GM12878 (cell line): Measurements from ENCODE around the gene ATAD3A. TPM values are rescaled to one million over a fixed set of nuclear protein-coding genes. Genes with fewer than 3 reads are reported as not detected.
"Not testable (repeated sequence)": the region's sequence is repeated elsewhere in the genome, so short reads cannot be mapped to it uniquely, and the experiment has no call there.

ENCODE experiments used
- ATAC-seq: fragments of 200-7000 bp; cut with Tn5 transposase; 3 replicates; pipeline ENCODE4 v1.9.1; 2020; ENCODE audit warnings: mild to moderate bottlenecking, moderate library complexity
- BruUV-seq: library from RNA; stranded (reverse); fragments of 400-500 nt; replicated peaks from 2 replicates; lab custom pipeline; 2021; lab: Mats Ljungman, UMichigan
- CTCF ChIA-PET: fragments of 300-600 bp; sonication (Branson Sonifier 250); formaldehyde crosslinking; extraction: SDS; loops from one replicate; lab custom pipeline; 2021; ENCODE audit warnings: inconsistent platforms; lab: Yijun Ruan, JAX
- POLR2A ChIA-PET: fragments of 350-600 bp; formaldehyde crosslinking; extraction: SDS; loops from one replicate; lab custom pipeline; 2021; ENCODE audit warnings: inconsistent platforms; lab: Charles Lee
- RAD21 ChIA-PET: fragments of 300-600 bp; sonication (Branson Sonifier 250); formaldehyde crosslinking; loops from one replicate; lab custom pipeline; 2023; ENCODE audit warnings: antibody characterized with exemption; ENCODE audit not compliant: unreplicated experiment; lab: Charles Lee
- SMC1A ChIA-PET: fragments of 300-600 bp; sonication (Branson Sonifier 250); formaldehyde crosslinking; loops from one replicate; lab custom pipeline; 2023; ENCODE audit not compliant: unreplicated experiment, uncharacterized antibody; lab: Charles Lee
- DNase-seq: peaks from one replicate; pipeline ENCODE4 v3.0.0-alpha.2; 2011; ENCODE audit warnings: low read depth, low spot score
- FAIRE-seq: peaks from 3 replicates; lab custom pipeline; 2011; peaks lifted over from hg19 to GRCh38; lab: Jason Lieb, UNC
- H2AFZ ChIP-seq: 2 replicates; pipeline ENCODE4 v1.6.0; 2011; ENCODE audit warnings: low read depth, low read length, control low read depth; ENCODE audit not compliant: control insufficient read depth
- H3K27ac ChIP-seq: 2 replicates; pipeline ENCODE4 v1.5.1; 2011; ENCODE audit warnings: control low read depth; ENCODE audit not compliant: control insufficient read depth, insufficient read depth
- H3K27me3 ChIP-seq, 2 experiments: replicated peaks in 1 of 2; 2 replicates each; pipeline versions ENCODE4 v1.6.0 to v1.6.1; 2011; ENCODE audit warnings: low read length in 1 of 2; ENCODE audit not compliant: control insufficient read depth in 2 of 2, insufficient read depth in 2 of 2
- H3K36me3 ChIP-seq, 2 experiments: 2 replicates each; pipeline ENCODE4 v1.5.1; 2011; ENCODE audit warnings: low read length in 1 of 2; ENCODE audit not compliant: control insufficient read depth in 2 of 2, insufficient read depth in 2 of 2
- H3K4me1 ChIP-seq: 2 replicates; pipeline ENCODE4 v1.6.1; 2011; ENCODE audit warnings: mild to moderate bottlenecking, low read length, moderate library complexity, mixed read lengths; ENCODE audit not compliant: control insufficient read depth, insufficient read depth
- H3K4me2 ChIP-seq: 2 replicates; pipeline ENCODE4 v1.6.0; 2011; ENCODE audit warnings: control low read depth; ENCODE audit not compliant: control insufficient read depth, insufficient read depth
- H3K4me3 ChIP-seq: fragments of 200-600 bp; sonication (generic); 2 replicates; pipeline ENCODE4 v1.5.1; 2016
- H3K79me2 ChIP-seq: 2 replicates; pipeline ENCODE4 v1.6.0; 2011; ENCODE audit warnings: low read length; ENCODE audit not compliant: control insufficient read depth, insufficient read depth
- H3K9ac ChIP-seq: 2 replicates; pipeline ENCODE4 v1.8.0; 2011; ENCODE audit warnings: low read length, control low read depth, mixed read lengths; ENCODE audit not compliant: control insufficient read depth, insufficient read depth
- H3K9me3 ChIP-seq: replicated peaks from 3 replicates; pipeline ENCODE4 v1.5.1; 2011; ENCODE audit warnings: mild to moderate bottlenecking, low read length; ENCODE audit not compliant: control insufficient read depth, insufficient read depth
- H4K20me1 ChIP-seq: 2 replicates; pipeline ENCODE4 v1.6.0; 2011; ENCODE audit not compliant: control insufficient read depth, insufficient read depth
- WGBS: methylation state at CpG from one replicate; pipeline ENCODE4 v1.1.6; 2016; ENCODE audit warnings: low lambda C conversion rate; ENCODE audit not compliant: insufficient replicate concordance, insufficient coverage; ENCODE audit errors: missing lambda C conversion rate; 5-methylcytosine and 5-hydroxymethylcytosine counted together
- in situ Hi-C: fragments of 300-500 bp; cut with MboI; formaldehyde crosslinking; loops from 9 replicates; pipeline ENCODE4 v1.14.3; 2018; ENCODE audit warnings: mixed read lengths
- intact Hi-C: fragments of 100-400 bp; cut with micrococcal nuclease; formaldehyde crosslinking; loops from one replicate; pipeline ENCODE4 v1.14.2; 2022; ENCODE audit not compliant: unreplicated experiment
- polyA plus RNA-seq, 11 experiments: library from polyadenylated mRNA; depleted of rRNA in 4 of 11; unstranded in 6 of 11; stranded (reverse) in 5 of 11; fragments of >200 nt; fragmentation: Nextera tagmentation in 4 of 11; fragmentation: Illumina TruSeq in 1 of 11; extraction: Ambion mirVana in 4 of 11; extraction: Trizol in 1 of 11; gene quantifications; 1 replicate in 1 of 11; 2 replicates in 10 of 11; pipeline versions ENCODE4 v1.2.1 to v1.2.3, GENCODE V29; 2011 to 2016; ENCODE audit warnings: inconsistent platforms in 2 of 11, missing spikeins in 2 of 11, low read depth in 1 of 11
- total RNA-seq, 4 experiments: library from RNA; depleted of rRNA in 3 of 4; stranded (reverse); fragments of >200 nt in 3 of 4; fragmentation: Illumina TruSeq in 1 of 4; extraction: Trizol in 1 of 4; gene quantifications; 2 replicates each; pipeline versions ENCODE4 v1.2.1 to v1.2.3, GENCODE V29; 2013 to 2021

The ATAD3A gene
- total and polyA plus RNA-seq, 10 of the 15 experiments (the other 5 are each of a cell fraction or from before 2014, with no cell fraction given), result 0.05 to 93.5 (median 38.9) TPM

DNA sequence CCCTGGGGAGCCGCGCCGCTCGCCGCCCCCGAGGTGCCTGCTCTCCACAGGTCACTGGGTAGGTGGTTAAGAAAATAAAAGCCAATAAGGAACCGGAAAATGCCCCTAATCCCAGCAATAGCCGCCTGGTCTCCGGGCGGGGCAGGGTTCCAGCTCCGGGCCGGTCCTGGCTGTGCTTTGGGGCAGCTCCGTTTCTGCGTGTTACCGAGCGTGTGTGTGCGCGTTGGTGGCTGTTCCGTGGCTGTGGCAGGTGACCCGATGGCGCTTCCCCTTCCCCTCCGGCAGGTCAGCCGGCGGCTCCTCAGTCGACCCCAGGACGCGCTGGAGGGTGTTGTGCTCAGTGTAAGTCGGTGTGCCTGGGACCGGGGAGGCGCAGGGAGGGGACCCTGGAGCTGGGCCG lies 11.3 kb downstream of the ATAD3A start:
- H3K9me3 ChIP-seq, H2AFZ ChIP-seq, DNase-seq, H3K4me3 ChIP-seq, H3K27me3 ChIP-seq, H3K27ac ChIP-seq, POLR2A ChIA-PET, FAIRE-seq, H3K4me1 ChIP-seq, H3K4me2 ChIP-seq, H4K20me1 ChIP-seq, H3K79me2 ChIP-seq, RAD21 ChIA-PET, intact Hi-C loops, SMC1A ChIA-PET, H3K9ac ChIP-seq, BruUV-seq, in situ Hi-C loops, CTCF ChIA-PET, ATAC-seq: not testable (repeated sequence)
- peaks cover 3 to 13% of the 10 kb centered on the region in 2 experiments; a peak in 3 of 4 replicates for H3K36me3 ChIP-seq
- 96% methylated on average over 29 of the region's 31 CpGs for WGBS

GRCh38 chr1:1523651-1524050 lies 11.7 kb downstream of the ATAD3A start:
- FAIRE-seq, H3K4me3 ChIP-seq, RAD21 ChIA-PET, CTCF ChIA-PET, H4K20me1 ChIP-seq, H3K4me1 ChIP-seq, H3K27ac ChIP-seq, DNase-seq, POLR2A ChIA-PET, H2AFZ ChIP-seq, H3K9ac ChIP-seq, H3K4me2 ChIP-seq, BruUV-seq, H3K79me2 ChIP-seq, in situ Hi-C loops, SMC1A ChIA-PET, H3K9me3 ChIP-seq, H3K27me3 ChIP-seq, ATAC-seq, intact Hi-C loops: not testable (repeated sequence)
- WGBS, result 93% methylated on average over 15 of the region's 17 CpGs
- H3K36me3 ChIP-seq, result peaks cover 3 to 12% of the 10 kb centered on the region in 2 experiments; a peak in 3 of 4 replicates

- H2AFZ ChIP-seq, H4K20me1 ChIP-seq, H3K27ac ChIP-seq, H3K4me1 ChIP-seq, FAIRE-seq, BruUV-seq, in situ Hi-C loops, H3K4me3 ChIP-seq, H3K9me3 ChIP-seq, intact Hi-C loops, DNase-seq, SMC1A ChIA-PET, H3K4me2 ChIP-seq, H3K27me3 ChIP-seq, ATAC-seq, H3K9ac ChIP-seq, H3K79me2 ChIP-seq, RAD21 ChIA-PET, CTCF ChIA-PET: not testable (repeated sequence)
- peaks cover 10 to 21% of the 10 kb centered on the region in 2 experiments for H3K36me3 ChIP-seq
- 94% methylated on average over 21 of the region's 30 CpGs for WGBS
- POLR2A ChIA-PET, result interaction anchor here (0.6 kb wide), 2 partner anchors 42 to 566 kb away, joined by 3 read pairs; no protein-coding TSS in a partner anchor
Measured at GRCh38 chr1:1524750-1525383, 12.9 kb downstream of the ATAD3A start.

GRCh38 chr1:1526476-1526875 lies 14.5 kb downstream of the ATAD3A start:
- H3K4me1 ChIP-seq, H3K4me2 ChIP-seq, H4K20me1 ChIP-seq, intact Hi-C loops, DNase-seq, H3K4me3 ChIP-seq, RAD21 ChIA-PET, in situ Hi-C loops, H3K27ac ChIP-seq, ATAC-seq, H3K9ac ChIP-seq, CTCF ChIA-PET, H2AFZ ChIP-seq, H3K27me3 ChIP-seq, POLR2A ChIA-PET, H3K9me3 ChIP-seq, H3K79me2 ChIP-seq, BruUV-seq, SMC1A ChIA-PET: not testable (repeated sequence)
- WGBS, result 98% methylated on average over 11 of the region's 21 CpGs
- FAIRE-seq, result peak; percentile 27
- peaks cover 11 to 17% of the 10 kb centered on the region in 2 experiments for H3K36me3 ChIP-seq
